Prostate gland (tissue), 2 donors: ENCODE results near the gene DTL. TPM values are rescaled to one million over a fixed set of nuclear protein-coding genes. Genes with fewer than 3 reads are reported as not detected.

ENCODE experiments used
- DNase-seq: peaks from one replicate; pipeline ENCODE4 v3.0.0-alpha.2; 2019; ENCODE audit warnings: low spot score
- H3K27ac ChIP-seq, 2 donors: fragments of 200-600 bp; sonication (generic); 2 replicates each; pipeline ENCODE4 v1.5.1; 2017 to 2019
- H3K27me3 ChIP-seq: fragments of 200-600 bp; sonication (generic); replicated peaks from 2 replicates; pipeline ENCODE4 v1.5.1; 2019; ENCODE audit not compliant: insufficient read depth
- H3K36me3 ChIP-seq, 2 donors: fragments of 200-600 bp; sonication (generic); 1 replicate in 1 of 2; 2 replicates in 1 of 2; pipeline versions ENCODE4 v1.5.1 to v1.8.1; 2017 to 2019
- H3K4me1 ChIP-seq: fragments of 200-600 bp; sonication (generic); replicated peaks from 2 replicates; pipeline ENCODE4 v1.5.1; 2019
- H3K4me3 ChIP-seq, 2 donors: fragments of 200-600 bp; sonication (generic); 2 replicates each; pipeline ENCODE4 v1.5.1; 2017 to 2019
- H3K9me3 ChIP-seq: fragments of 200-600 bp; sonication (generic); 2 replicates; pipeline ENCODE4 v1.5.1; 2017
- POLR2A ChIP-seq: fragments of 450-650 bp; IDR thresholded peaks from one replicate; pipeline ENCODE4 v1.6.1; 2016; ENCODE audit warnings: antibody characterized with exemption, mild to moderate bottlenecking
- POLR2AphosphoS5 ChIP-seq: sonication (generic); formaldehyde crosslinking; IDR thresholded peaks from one replicate; pipeline ENCODE4 v1.6.1; 2017; ENCODE audit warnings: antibody characterized with exemption
- WGBS: methylation state at CpG from one replicate; pipeline ENCODE4 v1.1.5; 2018; 5-methylcytosine and 5-hydroxymethylcytosine counted together
- intact Hi-C: fragments of 100-400 bp; cut with DNase I; formaldehyde crosslinking; loops from one replicate; pipeline ENCODE4 v1.14.2; 2022
- total RNA-seq, 2 donors: library from RNA; depleted of rRNA; stranded (reverse); fragments of >200 nt; gene quantifications; one replicate each; pipeline ENCODE4 v1.1.0, GENCODE V29; 2016
- TF ChIP-seq, protein P1 (sequence below), 4 experiments: fragments of 200-600 bp in 2 of 4; fragments of 450-650 bp in 2 of 4; sonication (generic) in 2 of 4; IDR thresholded peaks; 1 replicate in 3 of 4; 2 replicates in 1 of 4; pipeline ENCODE4 v1.5.1; 2016 to 2019; ENCODE audit warnings: antibody characterized with exemption in 4 of 4, mild to moderate bottlenecking in 2 of 4, moderate library complexity in 2 of 4

DTL gene
- total RNA-seq, 2 donors from 2014 or later: 1.5 to 7.1 TPM

DNA sequence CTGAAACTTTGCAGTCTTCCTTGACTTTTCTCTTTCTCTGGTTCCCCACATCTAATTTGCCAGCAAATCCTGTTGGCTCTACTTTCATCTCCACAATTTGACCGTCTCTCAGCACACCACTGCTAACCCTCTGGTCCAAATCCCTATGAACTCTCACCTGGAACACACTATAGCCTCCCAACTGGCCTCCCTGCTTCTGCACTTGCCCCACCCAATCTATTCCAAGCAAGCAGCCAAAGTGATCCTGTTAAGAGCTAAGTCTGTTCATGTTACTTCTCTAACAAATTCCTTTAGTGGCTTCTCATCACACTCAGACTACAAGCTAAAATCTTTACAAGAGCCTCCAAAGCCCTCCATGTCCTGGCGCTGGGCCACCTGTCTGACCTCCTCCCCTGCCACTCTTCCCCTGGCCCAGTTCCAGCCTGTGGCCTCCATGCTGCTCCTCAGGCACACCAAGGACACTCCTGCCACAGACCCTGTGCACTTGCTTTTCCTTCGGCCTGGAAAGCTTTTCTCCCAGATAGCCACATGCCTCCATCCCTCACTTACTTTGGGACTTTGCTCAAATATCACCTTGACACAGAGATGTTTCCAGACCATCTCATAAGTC lies 104.1 kb downstream of the DTL start:
- Histone ChIP-seq H3K27ac (no peak overlapping the region), H3K9me3 (no peaks in the 10 kb centered on the region), H3K4me1 (no peaks in the 10 kb centered on the region), H3K36me3 (no peaks in the 10 kb centered on the region), H3K4me3 (no peak overlapping the region), H3K27me3 (no peaks in the 10 kb centered on the region)
- DNase-seq: no peak
- TF ChIP-seq, protein P1, sequence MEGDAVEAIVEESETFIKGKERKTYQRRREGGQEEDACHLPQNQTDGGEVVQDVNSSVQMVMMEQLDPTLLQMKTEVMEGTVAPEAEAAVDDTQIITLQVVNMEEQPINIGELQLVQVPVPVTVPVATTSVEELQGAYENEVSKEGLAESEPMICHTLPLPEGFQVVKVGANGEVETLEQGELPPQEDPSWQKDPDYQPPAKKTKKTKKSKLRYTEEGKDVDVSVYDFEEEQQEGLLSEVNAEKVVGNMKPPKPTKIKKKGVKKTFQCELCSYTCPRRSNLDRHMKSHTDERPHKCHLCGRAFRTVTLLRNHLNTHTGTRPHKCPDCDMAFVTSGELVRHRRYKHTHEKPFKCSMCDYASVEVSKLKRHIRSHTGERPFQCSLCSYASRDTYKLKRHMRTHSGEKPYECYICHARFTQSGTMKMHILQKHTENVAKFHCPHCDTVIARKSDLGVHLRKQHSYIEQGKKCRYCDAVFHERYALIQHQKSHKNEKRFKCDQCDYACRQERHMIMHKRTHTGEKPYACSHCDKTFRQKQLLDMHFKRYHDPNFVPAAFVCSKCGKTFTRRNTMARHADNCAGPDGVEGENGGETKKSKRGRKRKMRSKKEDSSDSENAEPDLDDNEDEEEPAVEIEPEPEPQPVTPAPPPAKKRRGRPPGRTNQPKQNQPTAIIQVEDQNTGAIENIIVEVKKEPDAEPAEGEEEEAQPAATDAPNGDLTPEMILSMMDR (IDR thresholded peaks at IDR 0.05): no peak
- TF ChIP-seq POLR2A: no peak
- TF ChIP-seq POLR2AphosphoS5: no peak
- WGBS: 85% methylated on average over 3 of the region's 3 CpGs
- intact Hi-C loops: no loop called here

DNA sequence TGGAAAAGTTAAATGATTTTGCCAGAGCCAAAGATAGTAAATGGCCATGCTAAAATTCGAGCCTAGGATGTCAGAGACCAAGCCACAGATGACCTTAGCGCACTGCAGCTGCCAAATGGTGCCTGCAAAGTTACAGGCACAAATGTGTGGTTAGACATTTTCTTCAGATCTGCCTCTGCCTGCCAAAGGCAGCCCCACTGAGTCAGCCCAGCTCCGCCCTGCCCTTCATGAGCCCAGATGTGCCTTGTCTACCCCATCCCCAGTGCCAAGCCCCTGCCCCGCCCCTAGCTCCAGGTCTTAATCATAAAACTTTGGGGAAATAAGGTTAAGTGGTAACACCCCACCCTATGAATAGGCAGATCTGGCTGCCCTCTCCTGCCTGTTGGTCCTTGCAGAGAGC lies 105.9 kb downstream of the DTL start:
- no peaks in the 10 kb centered on the region for H3K36me3 ChIP-seq
- H3K27me3 ChIP-seq: no peaks in the 10 kb centered on the region
- intact Hi-C loops: no loop called here
- no peaks in the 10 kb centered on the region for H3K4me1 ChIP-seq
- TF ChIP-seq POLR2AphosphoS5: no peak
- TF ChIP-seq, protein P1 (IDR thresholded peaks at IDR 0.05): no peak
- TF ChIP-seq POLR2A: no peak
- no peak overlapping the region for H3K4me3 ChIP-seq
- H3K9me3 ChIP-seq: no peaks in the 10 kb centered on the region
- H3K27ac ChIP-seq: no peak overlapping the region
- DNase-seq: no peak
- WGBS: 90% methylated on average over 4 of the region's 4 CpGs

DNA sequence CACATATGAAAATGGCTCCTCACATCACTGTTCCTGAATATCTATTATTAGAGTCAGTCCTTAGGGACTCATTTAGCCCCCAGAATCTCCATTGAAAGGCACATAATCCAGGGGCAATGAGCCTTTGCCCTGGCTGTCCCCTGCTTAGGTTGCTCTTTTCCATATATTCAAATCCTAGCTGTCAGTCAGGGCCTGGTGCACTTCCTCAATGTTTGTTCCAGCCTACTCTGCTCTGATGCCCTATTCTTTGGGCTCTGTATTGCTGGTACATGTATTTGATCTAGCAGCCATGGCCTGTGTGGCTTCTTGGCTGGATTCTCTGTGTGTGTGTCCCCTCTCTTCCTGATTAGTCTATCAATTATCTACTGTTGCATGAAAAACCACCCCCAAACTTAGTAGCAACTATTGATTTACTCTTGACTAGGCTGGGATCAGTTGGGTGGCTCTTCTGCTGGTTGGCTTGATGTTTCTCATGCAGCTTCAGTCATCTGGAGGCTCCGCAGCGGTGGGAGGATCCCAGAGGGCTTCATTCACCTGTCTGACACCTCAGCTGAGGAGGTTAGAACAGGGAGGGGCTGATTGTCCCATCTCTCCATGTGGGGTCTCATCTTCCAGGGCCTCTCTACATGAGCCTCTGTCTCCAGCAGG lies 107.5 kb downstream of the DTL start:
- Histone ChIP-seq H3K4me1 (no peaks in the 10 kb centered on the region), H3K9me3 (no peaks in the 10 kb centered on the region), H3K27ac (no peak overlapping the region), H3K27me3 (no peaks in the 10 kb centered on the region), H3K36me3 (no peaks in the 10 kb centered on the region), H3K4me3 (no peak overlapping the region)
- no peak for DNase-seq
- no peak for TF ChIP-seq POLR2A
- TF ChIP-seq, protein P1 (IDR thresholded peaks at IDR 0.05): no peak
- TF ChIP-seq POLR2AphosphoS5: no peak
- intact Hi-C loops: no loop called here
- WGBS: 96% methylated on average over 2 of the region's 2 CpGs

DNA sequence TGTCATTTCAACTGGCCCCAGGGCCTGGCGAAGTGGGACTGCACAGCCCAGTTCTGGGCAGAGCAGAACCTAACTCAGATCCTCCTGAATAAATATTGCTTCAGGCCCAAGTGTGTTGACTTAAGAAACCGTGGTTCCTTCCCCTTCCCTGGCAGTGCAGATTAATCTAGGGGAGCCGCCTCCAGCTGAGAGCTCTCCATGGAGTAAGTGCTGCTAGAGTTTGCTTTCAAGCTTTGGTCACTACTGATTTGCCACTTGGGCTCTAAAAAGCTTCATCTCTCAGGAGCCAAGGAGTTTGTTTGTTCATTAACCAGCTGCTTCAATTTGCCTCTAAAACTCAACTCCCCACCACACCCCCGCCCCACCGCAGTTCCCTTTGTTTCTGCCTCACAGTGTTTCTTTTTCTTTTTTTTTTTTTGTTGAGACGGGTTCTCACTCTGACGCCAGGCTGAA lies 112.1 kb downstream of the DTL start:
- no peaks in the 10 kb centered on the region for H3K27me3 ChIP-seq
- no peaks in the 10 kb centered on the region for H3K36me3 ChIP-seq
- no peaks in the 10 kb centered on the region for H3K9me3 ChIP-seq
- WGBS: 43% methylated on average over 7 of the region's 7 CpGs
- no peaks in the 10 kb centered on the region for H3K4me1 ChIP-seq
- peak overlapping the region; percentile 14 to 37 for H3K27ac ChIP-seq
- H3K4me3 ChIP-seq: no peak overlapping the region
- TF ChIP-seq POLR2A (no peak), POLR2AphosphoS5 (peak; percentile 47)
- TF ChIP-seq, protein P1 (IDR thresholded peaks at IDR 0.05): no peak
- intact Hi-C loops: no loop called here
- DNase-seq: peak; percentile 46

DNA sequence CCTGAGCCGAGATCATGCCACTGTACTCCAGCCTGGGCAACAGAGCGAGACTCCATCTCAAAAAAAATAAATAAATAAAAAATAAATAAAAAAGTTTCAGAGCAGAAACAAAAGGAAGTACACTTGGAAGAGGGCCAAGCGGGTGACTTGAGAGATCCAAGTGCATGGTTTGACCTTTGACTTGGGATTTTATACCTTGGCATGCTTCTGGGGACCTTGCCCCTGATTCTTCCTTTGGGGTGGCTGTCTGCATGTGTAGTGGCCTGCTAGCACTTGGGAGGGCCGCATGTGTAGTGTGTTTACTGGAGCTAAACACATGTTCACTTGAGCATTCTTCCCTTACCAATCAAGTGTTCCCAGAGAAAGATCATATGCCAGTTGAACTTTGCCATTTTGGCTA lies 114.0 kb downstream of the DTL start:
- no peaks in the 10 kb centered on the region for H3K27me3 ChIP-seq
- intact Hi-C loops: no loop called here

More for the DNA sequence above, 114.0 kb downstream of the DTL start:
- no peak for TF ChIP-seq POLR2A
- TF ChIP-seq, protein P1 (IDR thresholded peaks at IDR 0.05): no peak
- no peak for TF ChIP-seq POLR2AphosphoS5
- no peaks in the 10 kb centered on the region for H3K4me1 ChIP-seq
- DNase-seq: no peak
- H3K4me3 ChIP-seq: no peak overlapping the region
- no peaks in the 10 kb centered on the region for H3K9me3 ChIP-seq
- H3K27ac ChIP-seq: no peak overlapping the region
- WGBS: 84% methylated on average over 4 of the region's 4 CpGs
- H3K36me3 ChIP-seq: no peaks in the 10 kb centered on the region
